CD8-positive, alpha-beta memory T cell (primary cell): ENCODE results near the gene ME3. TPM values are rescaled to one million over a fixed set of nuclear protein-coding genes. Genes with fewer than 3 reads are reported as not detected.

Source experiments
- CTCF ChIA-PET: fragments of 350-600 bp; sonication (Branson Sonifier 250); formaldehyde crosslinking; loops from one replicate; lab custom pipeline; 2021; ENCODE audit warnings: antibody characterized with exemption; lab: Charles Lee
- POLR2A ChIA-PET: fragments of 350-600 bp; sonication (Branson Sonifier 250); formaldehyde crosslinking; loops from one replicate; lab custom pipeline; 2021; ENCODE audit warnings: antibody characterized with exemption; lab: Charles Lee
- DNase-seq, 5 donors: peaks; one replicate each; pipeline versions ENCODE4 v3.0.0 to v3.0.0-alpha.2; 2020 to 2022; ENCODE audit warnings: mixed read lengths in 1 of 5
- H3K27ac ChIP-seq: one replicate; pipeline ENCODE4 v1.7.0; 2013; ENCODE audit warnings: low read depth, mild to moderate bottlenecking, low read length, moderate library complexity
- H3K27me3 ChIP-seq: 2 replicates; pipeline ENCODE4 v1.7.0; 2013; ENCODE audit warnings: low read length, mild to moderate bottlenecking; ENCODE audit not compliant: insufficient read depth, poor library complexity, severe bottlenecking
- H3K36me3 ChIP-seq: 2 replicates; pipeline ENCODE4 v1.7.0; 2013; ENCODE audit warnings: mild to moderate bottlenecking, low read length, moderate library complexity; ENCODE audit not compliant: insufficient read depth
- H3K4me1 ChIP-seq: 2 replicates; pipeline ENCODE4 v1.7.0; 2013; ENCODE audit warnings: mild to moderate bottlenecking, low read length, moderate library complexity; ENCODE audit not compliant: insufficient read depth
- H3K4me3 ChIP-seq: 2 replicates; pipeline ENCODE4 v1.7.0; 2013; ENCODE audit warnings: mild to moderate bottlenecking, low read length
- H3K9me3 ChIP-seq: 2 replicates; pipeline ENCODE4 v1.7.0; 2013; ENCODE audit warnings: mild to moderate bottlenecking, low read length
- H3K27ac Mint-ChIP-seq, 8 donors: one replicate each; pipeline ENCODE4 v1.8.0; 2020 to 2021; ENCODE audit warnings: mixed read lengths in 8 of 8, mild to moderate bottlenecking in 6 of 8, inconsistent platforms in 3 of 8, moderate library complexity in 3 of 8
- H3K27me3 Mint-ChIP-seq, 2 donors: one replicate each; pipeline ENCODE4 v1.8.0; 2020 to 2021; ENCODE audit warnings: mixed read lengths in 2 of 2, mild to moderate bottlenecking in 1 of 2, moderate library complexity in 1 of 2
- H3K36me3 Mint-ChIP-seq, 3 donors: one replicate each; pipeline ENCODE4 v1.8.0; 2020 to 2021; ENCODE audit warnings: mixed read lengths in 3 of 3, inconsistent platforms in 1 of 3, mild to moderate bottlenecking in 1 of 3
- H3K4me1 Mint-ChIP-seq, 3 donors: one replicate each; pipeline ENCODE4 v1.8.0; 2020 to 2021; ENCODE audit warnings: mixed read lengths in 3 of 3, inconsistent platforms in 1 of 3, mild to moderate bottlenecking in 1 of 3
- H3K4me3 Mint-ChIP-seq, 7 donors: one replicate each; pipeline ENCODE4 v1.8.0; 2020 to 2021; ENCODE audit warnings: mixed read lengths in 7 of 7, mild to moderate bottlenecking in 6 of 7, moderate library complexity in 4 of 7, inconsistent platforms in 2 of 7
- H3K9me3 Mint-ChIP-seq, 5 donors: one replicate each; pipeline ENCODE4 v1.8.0; 2020 to 2022; ENCODE audit warnings: mixed read lengths in 5 of 5, mild to moderate bottlenecking in 3 of 5, moderate library complexity in 2 of 5, inconsistent platforms in 1 of 5
- polyA plus RNA-seq: library from polyadenylated mRNA; unstranded; fragments of 300-500 nt; fragmentation: Illumina TruSeq; gene quantifications from one replicate; pipeline ENCODE4 v1.2.3, GENCODE V29; 2021
- total RNA-seq, 2 experiments: library from RNA; stranded (reverse); gene quantifications; one replicate each; pipeline ENCODE4 v1.2.3, GENCODE V29; 2021

The ME3 gene
- total and polyA plus RNA-seq, 3 experiments from 2014 or later, result 1.0 to 1.3 TPM; not detected in 1

DNA sequence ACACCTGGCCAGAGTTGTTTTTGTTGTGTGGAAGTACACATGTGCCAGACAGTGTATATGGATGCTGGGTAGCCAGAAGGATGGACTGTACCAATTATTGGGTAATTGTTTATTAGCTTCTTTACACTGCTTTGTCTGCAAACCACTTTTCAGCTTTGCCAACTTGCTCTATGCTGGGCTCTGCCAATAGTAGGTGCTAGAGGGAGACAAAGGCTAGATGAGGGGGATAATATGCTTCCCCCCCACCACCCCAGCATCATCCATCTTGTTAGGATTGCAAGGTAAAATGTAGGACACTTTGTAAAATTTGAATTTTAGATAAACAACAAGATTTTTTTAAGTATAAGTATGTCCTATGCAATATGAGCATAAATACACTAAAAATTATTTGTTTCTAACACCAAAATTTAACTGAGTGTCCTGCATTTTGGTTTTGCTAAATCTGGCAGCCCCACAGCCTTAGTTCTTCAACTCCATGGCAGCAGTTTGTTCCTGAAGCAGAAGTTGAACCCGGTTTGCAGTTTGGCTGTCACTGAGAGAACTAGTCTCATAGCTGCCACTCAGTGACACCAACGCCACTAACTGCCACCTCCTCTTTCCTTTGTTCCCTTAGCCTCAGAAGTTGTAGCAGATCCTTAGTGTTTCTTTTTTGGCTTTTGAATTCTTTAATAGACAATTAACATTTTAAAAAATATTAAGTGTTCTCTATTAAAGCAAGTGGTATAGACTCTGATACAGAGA lies 219.0 kb downstream of the ME3 start:
- no peak overlapping the region for H3K4me3 ChIP-seq
- no peak for DNase-seq
- POLR2A ChIA-PET, result no interaction called here
- Mint-ChIP-seq H3K4me3 (no peak overlapping the region), H3K27me3 (no peaks in the 10 kb centered on the region), H3K9me3 (no peaks in the 10 kb centered on the region), H3K4me1 (peaks cover 2 to 6% (median 6%) of the 10 kb centered on the region in 3 donors), H3K36me3 (no peaks in the 10 kb centered on the region), H3K27ac (no peak overlapping the region)
- H3K27me3 ChIP-seq, result no peaks in the 10 kb centered on the region
- no peaks in the 10 kb centered on the region for H3K9me3 ChIP-seq
- CTCF ChIA-PET, result no interaction called here
- no peaks in the 10 kb centered on the region for H3K36me3 ChIP-seq
- no peak overlapping the region for H3K27ac ChIP-seq
- no peaks in the 10 kb centered on the region for H3K4me1 ChIP-seq

DNA sequence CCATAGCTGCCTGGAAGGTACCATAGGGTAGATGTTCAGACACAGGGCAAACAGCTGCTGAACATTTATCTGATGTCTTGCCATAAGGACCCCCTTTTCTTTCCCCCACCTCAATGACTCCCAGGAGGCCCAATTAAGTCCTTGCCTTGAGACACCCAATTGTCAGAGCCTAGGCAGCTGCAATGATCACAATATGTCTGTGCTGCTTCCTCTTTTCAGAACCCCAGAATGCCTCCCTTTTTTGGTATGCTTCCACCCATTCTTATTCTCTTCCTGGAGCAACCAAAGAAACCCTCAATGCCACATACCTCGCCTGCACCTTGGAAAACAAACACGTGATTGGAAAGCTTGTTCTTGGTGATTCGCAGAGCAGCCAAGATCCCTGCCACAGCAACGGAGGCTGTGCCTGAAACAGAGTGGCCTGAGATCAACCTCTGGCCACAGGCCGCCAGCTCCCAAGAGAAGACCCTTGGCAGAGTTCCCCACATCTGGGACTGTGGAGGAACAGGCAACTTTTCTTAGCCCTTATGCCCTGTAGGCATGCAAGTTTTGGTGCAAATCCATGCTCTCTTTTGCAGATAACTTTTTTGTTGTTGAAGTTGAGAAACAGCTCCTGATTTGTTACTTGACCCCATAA lies 222.3 kb downstream of the ME3 start:
- Mint-ChIP-seq H3K36me3 (no peaks in the 10 kb centered on the region), H3K27me3 (no peaks in the 10 kb centered on the region), H3K4me1 (peaks cover 0 to 11% (median 1%) of the 10 kb centered on the region in 3 donors), H3K27ac (no peak overlapping the region), H3K9me3 (no peaks in the 10 kb centered on the region), H3K4me3 (no peak overlapping the region)
- Histone ChIP-seq H3K4me3 (no peak overlapping the region), H3K27me3 (no peaks in the 10 kb centered on the region), H3K9me3 (no peaks in the 10 kb centered on the region), H3K36me3 (no peaks in the 10 kb centered on the region), H3K27ac (no peak overlapping the region), H3K4me1 (no peaks in the 10 kb centered on the region)
- ChIA-PET POLR2A (no interaction called here), CTCF (no interaction called here)
- DNase-seq, result no peak

DNA sequence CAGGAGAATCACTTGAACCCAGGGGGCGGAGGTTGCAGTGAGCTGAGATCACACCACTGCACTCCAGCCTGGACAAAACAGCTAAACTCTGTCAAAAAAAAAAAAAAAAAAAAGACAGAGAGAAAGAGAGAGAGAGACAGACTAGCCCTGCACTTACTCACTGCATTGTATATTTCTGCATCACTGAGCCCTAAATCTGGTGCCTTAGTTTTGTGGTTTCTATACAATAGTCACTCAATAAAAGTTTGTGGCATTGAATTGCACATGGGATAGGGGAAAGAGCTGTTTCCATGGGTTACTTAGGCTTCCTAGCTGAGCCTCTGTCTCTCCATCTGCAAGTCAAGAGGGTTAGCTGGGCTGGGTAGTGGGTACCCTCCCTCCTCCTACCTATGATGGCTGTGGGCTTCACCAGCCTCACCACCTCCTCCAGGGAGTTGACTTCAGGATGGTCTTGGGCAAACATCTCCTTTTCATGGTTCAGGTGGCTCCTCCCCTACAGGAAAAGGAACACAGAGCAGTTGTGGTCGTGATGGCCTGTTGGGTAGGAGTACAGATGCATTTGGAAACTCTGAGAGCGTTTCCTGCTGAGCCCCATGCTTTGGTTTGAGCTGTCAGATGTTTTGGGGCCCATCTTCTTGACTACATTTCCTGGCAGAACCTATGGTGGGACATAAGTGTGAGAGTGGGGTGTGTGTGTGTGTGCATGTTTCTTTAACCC lies 224.5 kb downstream of the ME3 start:
- no peaks in the 10 kb centered on the region for H3K9me3 ChIP-seq
- Mint-ChIP-seq H3K4me3 (no peak overlapping the region), H3K27me3 (no peaks in the 10 kb centered on the region), H3K4me1 (peaks cover 0 to 11% (median 1%) of the 10 kb centered on the region in 3 donors), H3K27ac (no peak overlapping the region), H3K9me3 (no peaks in the 10 kb centered on the region), H3K36me3 (no peaks in the 10 kb centered on the region)
- H3K4me1 ChIP-seq, result no peaks in the 10 kb centered on the region
- H3K27me3 ChIP-seq, result no peaks in the 10 kb centered on the region
- CTCF ChIA-PET, result interaction anchor here (1.0 to 2.1 kb wide), 2 partner anchors 9 to 14 kb away, joined by 3 to 9 read pairs; no protein-coding TSS in a partner anchor
- H3K27ac ChIP-seq, result no peak overlapping the region
- H3K36me3 ChIP-seq, result no peaks in the 10 kb centered on the region
- H3K4me3 ChIP-seq, result no peak overlapping the region
- DNase-seq, result no peak
- POLR2A ChIA-PET, result no interaction called here

DNA sequence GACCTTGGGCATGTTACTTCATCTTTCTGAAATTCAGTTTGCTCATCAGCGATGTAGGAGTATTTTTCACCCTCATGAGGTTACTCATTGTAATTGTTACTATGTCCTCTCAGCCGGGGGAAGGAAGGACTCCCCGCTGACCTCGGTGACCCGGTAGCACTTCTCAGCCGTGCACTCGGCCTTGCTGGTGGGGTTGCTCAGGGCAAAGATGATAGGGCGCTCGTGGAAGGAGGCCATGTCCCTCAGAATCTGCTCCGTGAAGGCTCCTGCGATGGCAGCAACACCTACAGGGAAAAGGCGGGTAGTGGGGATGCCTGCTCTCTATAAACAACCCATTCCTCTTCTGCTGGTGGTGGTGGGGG lies 225.5 kb downstream of the ME3 start:
- no peaks in the 10 kb centered on the region for H3K9me3 ChIP-seq
- DNase-seq, result no peak
- ChIA-PET CTCF (no interaction called here), POLR2A (no interaction called here)
- H3K27me3 Mint-ChIP-seq, result no peaks in the 10 kb centered on the region
- H3K4me1 ChIP-seq, result no peaks in the 10 kb centered on the region
- no peaks in the 10 kb centered on the region for H3K36me3 Mint-ChIP-seq
- no peaks in the 10 kb centered on the region for H3K27me3 ChIP-seq
- H3K27ac ChIP-seq, result no peak overlapping the region
- no peaks in the 10 kb centered on the region for H3K36me3 ChIP-seq
- H3K27ac Mint-ChIP-seq, result no peak overlapping the region
- H3K4me3 Mint-ChIP-seq, result no peak overlapping the region
- no peak overlapping the region for H3K4me3 ChIP-seq
- H3K4me1 Mint-ChIP-seq, result peaks cover 0 to 11% (median 1%) of the 10 kb centered on the region in 3 donors
- H3K9me3 Mint-ChIP-seq, result no peaks in the 10 kb centered on the region

DNA sequence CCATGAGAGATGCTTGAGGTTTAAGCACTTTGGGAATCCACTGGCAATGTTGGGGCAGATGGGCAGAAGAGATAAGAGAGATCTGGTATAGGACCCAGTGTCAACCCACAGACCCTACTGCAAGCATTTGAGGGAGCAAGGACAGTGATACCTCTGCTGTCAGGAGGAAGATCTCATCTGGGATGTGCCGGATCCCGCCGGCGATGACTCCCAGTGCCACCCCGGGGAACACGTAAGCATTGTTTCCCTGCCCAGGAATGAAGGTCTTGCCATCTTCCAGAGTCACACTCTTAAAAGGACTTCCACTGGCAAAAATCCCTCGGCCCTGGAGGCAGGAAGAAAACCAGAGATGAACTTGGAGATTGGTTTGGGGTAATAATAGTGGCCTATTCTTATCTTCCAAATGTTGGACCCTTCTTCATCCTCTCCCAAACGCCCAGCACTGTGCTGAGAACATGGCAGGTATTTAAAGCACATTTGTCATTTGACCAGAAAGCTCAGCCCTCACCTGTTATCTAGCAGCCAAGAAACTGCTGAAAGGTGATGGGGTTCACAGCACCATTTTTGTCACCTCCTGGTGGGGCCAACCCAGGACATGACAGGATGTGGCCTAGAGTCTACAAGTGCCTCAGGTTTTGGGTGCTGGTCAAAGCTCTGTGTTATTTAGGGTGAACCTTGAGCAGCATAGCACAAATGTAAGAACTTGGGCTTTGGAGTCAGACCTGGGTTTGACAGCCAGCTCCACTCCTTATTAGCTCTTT lies 226.1 kb downstream of the ME3 start:
- Histone ChIP-seq H3K27ac (no peak overlapping the region), H3K9me3 (no peaks in the 10 kb centered on the region), H3K4me1 (no peaks in the 10 kb centered on the region), H3K36me3 (no peaks in the 10 kb centered on the region), H3K27me3 (no peaks in the 10 kb centered on the region), H3K4me3 (no peak overlapping the region)
- ChIA-PET POLR2A (no interaction called here), CTCF (no interaction called here)
- DNase-seq, result no peak
- Mint-ChIP-seq H3K9me3 (no peaks in the 10 kb centered on the region), H3K27me3 (no peaks in the 10 kb centered on the region), H3K36me3 (no peaks in the 10 kb centered on the region), H3K27ac (no peak overlapping the region), H3K4me3 (no peak overlapping the region), H3K4me1 (peaks cover 0 to 11% (median 1%) of the 10 kb centered on the region in 3 donors)

DNA sequence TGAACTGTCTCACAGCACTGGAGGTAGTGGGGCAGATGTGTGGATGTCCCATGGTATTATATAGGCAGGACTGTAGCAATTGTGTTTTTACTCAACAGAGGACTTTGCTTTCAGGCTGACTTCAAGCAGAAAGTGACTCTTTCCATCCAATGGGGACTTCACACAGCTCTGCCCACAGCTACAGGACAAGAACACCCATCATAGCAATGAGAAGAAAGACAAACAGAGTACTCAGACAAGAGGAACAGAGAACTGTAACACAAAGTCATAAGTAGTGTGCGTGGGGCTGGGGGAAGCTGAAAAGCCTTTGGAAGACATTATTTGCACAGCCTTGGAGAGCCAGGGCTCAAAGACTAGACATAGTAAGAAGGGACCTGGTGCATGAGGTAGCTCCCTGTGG lies 227.4 kb downstream of the ME3 start:
- H3K4me3 Mint-ChIP-seq, result no peak overlapping the region
- H3K27me3 Mint-ChIP-seq, result peaks cover 0 to 3% of the 10 kb centered on the region in 2 donors
- POLR2A ChIA-PET, result no interaction called here
- Histone ChIP-seq H3K9me3 (no peaks in the 10 kb centered on the region), H3K36me3 (no peaks in the 10 kb centered on the region), H3K27ac (no peak overlapping the region), H3K4me3 (no peak overlapping the region), H3K4me1 (no peaks in the 10 kb centered on the region), H3K27me3 (no peaks in the 10 kb centered on the region)
- H3K36me3 Mint-ChIP-seq, result no peaks in the 10 kb centered on the region
- H3K27ac Mint-ChIP-seq, result no peak overlapping the region
- CTCF ChIA-PET, result no interaction called here
- H3K4me1 Mint-ChIP-seq, result peaks cover 0 to 11% (median 1%) of the 10 kb centered on the region in 3 donors
- DNase-seq, result no peak
- H3K9me3 Mint-ChIP-seq, result no peaks in the 10 kb centered on the region

DNA sequence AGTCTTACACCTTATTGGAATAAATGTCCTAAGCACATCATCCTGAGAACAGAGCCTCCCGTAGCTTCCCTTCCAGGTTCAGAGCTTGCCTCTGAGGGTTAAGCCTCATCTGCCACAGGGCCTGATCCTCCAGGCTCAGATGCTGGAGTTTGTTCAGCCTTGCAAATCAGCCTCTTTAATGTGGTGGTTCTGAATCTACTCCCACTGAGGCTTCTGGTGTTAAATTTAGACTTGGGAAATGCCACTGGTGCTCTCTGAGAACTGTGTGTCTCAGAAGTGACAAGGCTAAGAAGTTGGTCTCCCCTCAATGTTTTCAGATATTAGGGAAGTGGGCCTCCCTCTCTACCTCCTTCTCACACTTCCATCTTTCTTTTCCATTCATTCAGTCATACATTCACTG lies 229.0 kb downstream of the ME3 start:
- DNase-seq, result no peak
- H3K36me3 Mint-ChIP-seq, result no peaks in the 10 kb centered on the region
- no peaks in the 10 kb centered on the region for H3K9me3 Mint-ChIP-seq
- H3K4me1 Mint-ChIP-seq, result peaks cover 0 to 11% (median 1%) of the 10 kb centered on the region in 3 donors
- no peak overlapping the region for H3K27ac ChIP-seq
- H3K4me3 ChIP-seq, result no peak overlapping the region
- no peak overlapping the region for H3K4me3 Mint-ChIP-seq
- H3K4me1 ChIP-seq, result no peaks in the 10 kb centered on the region
- ChIA-PET CTCF (no interaction called here), POLR2A (no interaction called here)
- H3K36me3 ChIP-seq, result no peaks in the 10 kb centered on the region
- no peak overlapping the region for H3K27ac Mint-ChIP-seq
- no peaks in the 10 kb centered on the region for H3K9me3 ChIP-seq
- H3K27me3 Mint-ChIP-seq, result peaks cover 0 to 3% of the 10 kb centered on the region in 2 donors
- H3K27me3 ChIP-seq, result no peaks in the 10 kb centered on the region
